ENCODE measurements around the gene SLC25A19. TPM values are rescaled to one million over a fixed set of nuclear protein-coding genes. Genes with fewer than 3 reads are reported as not detected.

The SLC25A19 gene
- total RNA-seq, 2 donors from 2014 or later: 6.1 to 12.6 TPM

DNA sequence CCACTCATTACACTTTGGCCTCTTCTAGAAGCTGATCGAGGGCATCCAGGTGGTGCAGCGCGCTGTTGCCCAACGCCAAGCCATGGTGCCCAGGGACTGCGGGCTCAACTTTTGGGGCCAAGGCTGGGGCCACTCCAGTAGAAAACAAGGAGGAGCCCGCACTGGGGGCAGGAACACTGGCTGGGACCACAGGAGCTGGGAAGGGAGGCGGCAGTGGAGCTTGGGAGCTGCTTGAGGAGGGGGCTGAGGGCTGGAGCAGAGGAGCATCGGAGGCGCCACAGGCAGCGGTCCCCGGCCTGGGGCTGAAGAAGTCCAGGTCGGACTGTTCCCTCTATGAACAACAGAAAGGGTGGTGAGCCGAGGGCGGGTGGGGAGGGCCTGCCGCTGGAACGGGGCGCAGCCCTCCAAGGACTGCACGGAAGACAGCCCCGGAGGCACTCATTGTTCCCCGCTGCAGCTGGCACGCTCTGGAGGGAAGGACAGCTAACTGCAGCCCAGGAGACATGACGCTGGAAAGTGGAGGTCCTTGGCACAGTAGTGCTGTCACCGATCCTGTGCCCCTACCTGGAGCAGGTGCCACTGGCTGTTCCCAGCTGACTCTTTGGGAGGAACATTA lies 49.3 kb downstream of the SLC25A19 start:
- Histone ChIP-seq H3K27ac (no peak overlapping the region), H3K9me3 (no peaks in the 10 kb centered on the region), H3K27me3 (replicated peaks; ENCODE audit: insufficient read depth) (no peaks in the 10 kb centered on the region), H3K4me1 (ENCODE audit: control insufficient read depth in 1 of 2, low read depth in 2 of 2) (no peaks in the 10 kb centered on the region), H3K4me3 (no peak overlapping the region), H3K36me3 (peaks cover 87% of the 10 kb centered on the region)
- DNase-seq (ENCODE audit: low spot score): no peak
- ATAC-seq (ENCODE audit: insufficient number of reproducible peaks, low FRiP score, low read depth): no peak
- TF ChIP-seq, protein P1, sequence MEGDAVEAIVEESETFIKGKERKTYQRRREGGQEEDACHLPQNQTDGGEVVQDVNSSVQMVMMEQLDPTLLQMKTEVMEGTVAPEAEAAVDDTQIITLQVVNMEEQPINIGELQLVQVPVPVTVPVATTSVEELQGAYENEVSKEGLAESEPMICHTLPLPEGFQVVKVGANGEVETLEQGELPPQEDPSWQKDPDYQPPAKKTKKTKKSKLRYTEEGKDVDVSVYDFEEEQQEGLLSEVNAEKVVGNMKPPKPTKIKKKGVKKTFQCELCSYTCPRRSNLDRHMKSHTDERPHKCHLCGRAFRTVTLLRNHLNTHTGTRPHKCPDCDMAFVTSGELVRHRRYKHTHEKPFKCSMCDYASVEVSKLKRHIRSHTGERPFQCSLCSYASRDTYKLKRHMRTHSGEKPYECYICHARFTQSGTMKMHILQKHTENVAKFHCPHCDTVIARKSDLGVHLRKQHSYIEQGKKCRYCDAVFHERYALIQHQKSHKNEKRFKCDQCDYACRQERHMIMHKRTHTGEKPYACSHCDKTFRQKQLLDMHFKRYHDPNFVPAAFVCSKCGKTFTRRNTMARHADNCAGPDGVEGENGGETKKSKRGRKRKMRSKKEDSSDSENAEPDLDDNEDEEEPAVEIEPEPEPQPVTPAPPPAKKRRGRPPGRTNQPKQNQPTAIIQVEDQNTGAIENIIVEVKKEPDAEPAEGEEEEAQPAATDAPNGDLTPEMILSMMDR (IDR thresholded peaks at IDR 0.05): no peak

DNA sequence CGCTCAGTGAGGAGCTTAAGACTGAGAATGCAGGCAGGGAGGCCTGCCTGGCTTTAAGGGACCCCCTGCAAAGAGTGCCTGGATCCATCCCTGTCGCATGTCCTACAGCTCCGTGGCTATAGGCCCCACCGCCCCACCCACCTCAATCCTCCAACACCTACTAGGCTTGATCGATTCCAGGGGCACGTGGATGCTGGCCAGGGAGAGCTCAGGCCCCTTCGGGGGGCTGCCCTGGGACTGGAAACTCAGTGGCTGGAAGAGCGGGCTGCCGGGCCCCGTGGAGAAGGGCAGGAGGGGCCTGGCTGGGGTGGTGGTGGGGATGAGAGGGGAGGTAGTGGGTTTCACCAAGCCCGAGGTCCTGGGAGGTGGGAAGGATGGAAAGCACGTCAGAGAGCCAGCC lies 50.0 kb downstream of the SLC25A19 start:
- DNase-seq (ENCODE audit: low spot score): no peak
- Histone ChIP-seq H3K27me3 (replicated peaks; ENCODE audit: insufficient read depth) (no peaks in the 10 kb centered on the region), H3K27ac (no peak overlapping the region), H3K4me3 (no peak overlapping the region), H3K9me3 (no peaks in the 10 kb centered on the region), H3K36me3 (peaks cover 85% of the 10 kb centered on the region), H3K4me1 (ENCODE audit: control insufficient read depth in 1 of 2, low read depth in 2 of 2) (no peaks in the 10 kb centered on the region)
- TF ChIP-seq, protein P1 (IDR thresholded peaks at IDR 0.05): no peak
- no peak for ATAC-seq (ENCODE audit: insufficient number of reproducible peaks, low FRiP score, low read depth)

DNA sequence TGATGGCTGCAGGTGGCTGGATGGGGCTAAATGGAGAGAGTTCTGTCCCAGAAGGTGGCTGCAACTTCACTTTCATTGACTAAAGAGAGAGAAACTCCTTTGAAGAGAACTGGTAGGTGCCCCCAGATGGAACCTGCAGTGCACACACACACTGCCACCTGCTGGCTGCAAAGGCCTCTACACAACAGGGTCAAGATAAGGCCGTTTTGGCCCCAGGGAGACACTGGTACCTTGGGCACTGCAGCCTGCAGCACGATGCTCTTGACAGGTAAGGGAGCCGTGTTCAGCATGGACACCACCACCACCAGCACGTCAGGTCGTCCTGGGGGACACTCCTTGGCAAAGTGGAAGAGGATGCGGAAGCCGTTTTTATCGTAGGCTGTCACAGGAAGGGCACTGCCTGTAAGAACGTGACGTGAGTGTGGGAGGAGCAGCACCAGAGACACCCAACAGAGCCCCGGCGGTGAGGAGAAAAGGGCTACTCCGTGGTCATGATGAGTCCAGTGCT lies 50.5 kb downstream of the SLC25A19 start:
- H3K36me3 ChIP-seq: peaks cover 83% of the 10 kb centered on the region
- no peaks in the 10 kb centered on the region for H3K9me3 ChIP-seq
- H3K27ac ChIP-seq: no peak overlapping the region
- H3K4me1 ChIP-seq (ENCODE audit: control insufficient read depth in 1 of 2, low read depth in 2 of 2): no peaks in the 10 kb centered on the region
- TF ChIP-seq, protein P1 (IDR thresholded peaks at IDR 0.05): peak; percentile 75
- DNase-seq (ENCODE audit: low spot score) (no peak), ATAC-seq (ENCODE audit: insufficient number of reproducible peaks, low FRiP score, low read depth) (no peak)
- H3K27me3 ChIP-seq (replicated peaks; ENCODE audit: insufficient read depth): no peaks in the 10 kb centered on the region
- no peak overlapping the region for H3K4me3 ChIP-seq

DNA sequence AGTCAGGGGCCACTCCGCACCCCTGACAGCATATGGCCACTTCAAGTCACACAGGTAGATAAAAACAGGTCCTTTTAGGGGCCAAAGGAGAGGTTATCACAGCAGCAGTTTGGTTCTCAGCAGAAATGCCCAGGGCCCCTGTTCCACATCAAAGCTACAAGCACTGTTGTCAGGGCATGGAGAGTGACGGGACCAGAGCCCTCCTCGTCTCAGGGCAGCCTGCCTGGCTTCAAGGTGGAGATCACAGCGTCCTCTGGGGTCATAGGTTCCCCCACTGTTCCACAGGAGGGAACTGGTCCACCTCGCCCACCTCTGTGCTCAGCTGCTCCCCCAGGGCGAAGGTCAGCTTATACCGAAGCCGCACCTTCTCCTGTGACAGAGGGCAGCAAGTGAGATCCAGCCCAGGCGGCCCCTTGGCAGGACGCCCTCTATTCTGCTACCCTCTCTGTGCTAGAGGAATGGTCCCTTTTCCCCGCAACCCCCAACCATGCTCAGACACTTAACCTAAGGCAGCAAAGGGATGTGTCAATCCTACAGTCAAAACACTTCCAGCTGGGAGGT lies 51.1 kb downstream of the SLC25A19 start:
- Histone ChIP-seq H3K27me3 (replicated peaks; ENCODE audit: insufficient read depth) (no peaks in the 10 kb centered on the region), H3K4me3 (no peak overlapping the region), H3K36me3 (peaks cover 78% of the 10 kb centered on the region), H3K9me3 (no peaks in the 10 kb centered on the region), H3K27ac (no peak overlapping the region), H3K4me1 (ENCODE audit: control insufficient read depth in 1 of 2, low read depth in 2 of 2) (no peaks in the 10 kb centered on the region)
- TF ChIP-seq, protein P1 (IDR thresholded peaks at IDR 0.05): no peak
- no peak for ATAC-seq (ENCODE audit: insufficient number of reproducible peaks, low FRiP score, low read depth)
- no peak for DNase-seq (ENCODE audit: low spot score)

DNA sequence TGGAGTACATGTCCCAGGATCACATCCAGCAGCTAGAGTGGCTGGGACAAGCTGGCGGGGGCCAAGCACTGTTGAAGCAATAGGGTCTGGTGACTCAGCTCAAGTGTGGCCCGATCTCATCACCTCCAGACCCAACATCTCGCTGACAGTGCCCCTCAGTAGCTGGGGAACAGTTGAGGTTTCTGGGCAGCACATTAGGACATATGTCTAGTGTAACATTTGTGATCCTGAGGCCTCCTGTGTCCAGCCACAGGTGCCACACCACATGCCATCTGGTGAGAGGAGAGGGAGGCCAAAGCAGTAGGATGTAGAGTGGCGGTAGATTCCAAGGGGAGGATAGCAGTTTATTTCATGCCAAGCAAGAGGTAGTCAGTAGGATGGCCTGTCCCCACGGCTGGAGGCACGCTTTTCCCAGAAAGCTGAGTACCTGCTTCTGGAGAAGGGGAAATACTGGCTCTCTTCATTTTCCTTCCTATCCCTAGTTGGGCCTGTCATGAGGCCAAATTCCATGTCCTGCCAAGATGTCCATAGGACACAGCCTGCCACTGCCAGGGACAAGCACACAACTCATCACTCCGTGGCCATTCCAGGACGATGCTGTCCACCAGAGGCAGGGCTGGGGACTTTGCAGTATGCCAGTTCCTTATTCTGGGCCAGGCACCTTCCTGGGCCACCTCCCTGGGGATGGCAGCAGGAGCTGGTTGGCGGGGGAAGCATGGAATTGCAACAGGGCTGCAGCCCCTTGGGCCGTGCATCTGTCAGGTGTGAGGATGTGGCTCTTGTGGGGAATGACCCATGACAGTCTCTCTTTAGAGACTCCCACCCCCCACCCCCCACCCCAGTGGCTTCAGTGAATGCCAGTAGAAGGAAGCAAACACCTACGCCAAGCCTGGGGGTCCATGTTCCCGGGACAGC lies 51.9 kb downstream of the SLC25A19 start:
- TF ChIP-seq, protein P1 (IDR thresholded peaks at IDR 0.05): no peak
- H3K27me3 ChIP-seq (replicated peaks; ENCODE audit: insufficient read depth): no peaks in the 10 kb centered on the region
- ATAC-seq (ENCODE audit: insufficient number of reproducible peaks, low FRiP score, low read depth) (no peak), DNase-seq (ENCODE audit: low spot score) (no peak)
- H3K36me3 ChIP-seq: peaks cover 78% of the 10 kb centered on the region
- H3K9me3 ChIP-seq: no peaks in the 10 kb centered on the region
- no peak overlapping the region for H3K27ac ChIP-seq
- H3K4me3 ChIP-seq: no peak overlapping the region
- H3K4me1 ChIP-seq (ENCODE audit: control insufficient read depth in 1 of 2, low read depth in 2 of 2): no peaks in the 10 kb centered on the region
